ENCODE measurements around the gene EXOC6B. TPM values are rescaled to one million over a fixed set of nuclear protein-coding genes. Genes with fewer than 3 reads are reported as not detected.

The EXOC6B gene
- total and polyA plus RNA-seq, 8 donors, result 22.1 to 30.8 (median 25.9) TPM

DNA sequence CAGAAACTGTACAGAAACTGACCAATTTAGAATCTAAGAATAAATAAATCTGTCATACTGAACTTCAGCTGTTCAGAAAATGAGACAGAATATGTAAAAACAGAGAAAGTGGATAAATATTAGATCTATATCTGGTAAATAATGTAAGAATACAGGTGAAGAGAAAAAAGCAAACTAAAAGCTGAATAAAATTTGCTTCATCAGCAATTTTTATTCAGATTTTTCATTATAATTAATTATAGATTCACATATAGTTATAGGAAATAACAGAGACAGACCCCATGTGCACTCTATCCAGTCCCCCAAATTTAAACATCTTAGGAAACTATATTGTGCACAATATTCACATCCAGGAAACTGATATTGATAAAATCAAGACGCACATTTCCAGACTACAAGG lies 299.2 kb downstream of the EXOC6B start:
- ATAC-seq, result no peak
- DNase-seq, result no peak
- no peaks in the 10 kb centered on the region for H3K36me3 ChIP-seq
- intact Hi-C loops (cut with DNase I), result no loop called here
- no peak overlapping the region for H3K4me3 ChIP-seq
- no peaks in the 10 kb centered on the region for H3K4me1 ChIP-seq
- no peak overlapping the region for H3K27ac ChIP-seq
- TF ChIP-seq CTCF (IDR thresholded peaks at IDR 0.05), result no peak
- no peaks in the 10 kb centered on the region for H3K9me3 ChIP-seq
- H3K27me3 ChIP-seq, result no peaks in the 10 kb centered on the region

DNA sequence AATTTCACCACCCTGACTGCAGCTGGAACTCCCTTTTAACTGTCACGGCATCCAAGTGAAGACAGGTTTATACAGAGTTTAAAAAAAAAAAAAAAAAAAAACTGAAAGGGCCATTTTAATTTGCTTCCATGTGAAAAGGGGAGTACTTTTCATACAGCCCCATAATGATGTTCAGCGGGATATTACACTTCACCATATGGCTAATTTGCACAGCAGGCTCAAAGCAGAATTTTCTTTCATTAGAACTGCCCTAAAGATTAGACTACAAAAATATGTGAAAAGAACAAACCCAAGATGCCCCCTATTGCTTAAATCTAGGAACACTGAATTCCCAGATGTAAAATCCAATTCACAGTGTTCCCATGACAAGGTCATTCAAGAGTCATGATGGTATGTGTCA lies 301.8 kb downstream of the EXOC6B start:
- no peak for DNase-seq
- ATAC-seq, result no peak
- Histone ChIP-seq H3K36me3 (no peaks in the 10 kb centered on the region), H3K9me3 (no peaks in the 10 kb centered on the region), H3K4me1 (no peaks in the 10 kb centered on the region), H3K4me3 (no peak overlapping the region), H3K27me3 (no peaks in the 10 kb centered on the region), H3K27ac (no peak overlapping the region)
- intact Hi-C loops (cut with DNase I), result no loop called here
- TF ChIP-seq CTCF (IDR thresholded peaks at IDR 0.05), result no peak

DNA sequence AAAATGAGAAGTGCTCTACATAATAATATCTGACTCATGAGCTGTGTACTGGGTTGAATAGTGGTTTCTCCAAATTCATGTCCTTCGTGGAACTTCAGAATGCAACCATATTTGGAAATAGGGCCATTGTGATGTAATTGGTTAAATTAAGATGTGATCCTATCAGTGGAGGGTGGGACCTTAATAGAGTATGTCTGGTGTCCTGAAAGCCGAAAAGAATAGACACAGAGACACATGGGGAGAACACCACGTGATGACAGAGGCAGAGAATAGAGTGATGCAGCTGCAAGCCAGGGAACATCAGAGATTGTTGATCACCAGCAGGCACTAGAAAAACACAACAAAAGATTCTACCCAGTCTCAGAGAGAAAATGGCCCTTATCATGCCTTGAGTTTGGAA lies 310.1 kb downstream of the EXOC6B start:
- ATAC-seq (no peak), DNase-seq (no peak)
- Histone ChIP-seq H3K4me3 (no peak overlapping the region), H3K36me3 (no peaks in the 10 kb centered on the region), H3K27me3 (no peaks in the 10 kb centered on the region), H3K4me1 (no peaks in the 10 kb centered on the region), H3K9me3 (no peaks in the 10 kb centered on the region), H3K27ac (no peak overlapping the region)
- no peak for TF ChIP-seq CTCF (IDR thresholded peaks at IDR 0.05)
- intact Hi-C loops (cut with DNase I), result no loop called here

GRCh38 chr2:72513011-72513410 lies 312.8 kb downstream of the EXOC6B start:
- no peak for TF ChIP-seq CTCF (IDR thresholded peaks at IDR 0.05)
- H3K27me3 ChIP-seq, result no peaks in the 10 kb centered on the region
- no peak overlapping the region for H3K27ac ChIP-seq
- no peaks in the 10 kb centered on the region for H3K36me3 ChIP-seq
- ATAC-seq (no peak), DNase-seq (no peak)
- no peaks in the 10 kb centered on the region for H3K4me1 ChIP-seq
- no peak overlapping the region for H3K4me3 ChIP-seq
- intact Hi-C loops (cut with DNase I), result no loop called here
- no peaks in the 10 kb centered on the region for H3K9me3 ChIP-seq

GRCh38 chr2:72512376-72512775 lies 313.5 kb downstream of the EXOC6B start:
- Histone ChIP-seq H3K27ac (no peak overlapping the region), H3K4me3 (no peak overlapping the region), H3K36me3 (no peaks in the 10 kb centered on the region), H3K9me3 (no peaks in the 10 kb centered on the region), H3K4me1 (no peaks in the 10 kb centered on the region), H3K27me3 (no peaks in the 10 kb centered on the region)
- no peak for TF ChIP-seq CTCF (IDR thresholded peaks at IDR 0.05)
- DNase-seq, result no peak
- intact Hi-C loops (cut with DNase I), result no loop called here
- ATAC-seq, result no peak
